LNCaP clone FGC (cell line): ENCODE measurements around the gene DHRS1.

Experiments
- DNase-seq: peaks from one replicate; pipeline ENCODE4 v3.0.0-alpha.2; 2011; ENCODE audit warnings: low read depth
- H3K4me3 ChIP-seq: 2 replicates; pipeline ENCODE4 v1.5.1; 2011; ENCODE audit warnings: mild to moderate bottlenecking, low read depth, low read length, control low read depth
- TF ChIP-seq, protein P1 (sequence below): IDR thresholded peaks from 2 replicates; pipeline ENCODE4 v1.5.1; 2012; ENCODE audit warnings: mild to moderate bottlenecking; ENCODE audit not compliant: control insufficient read depth, insufficient read depth; ENCODE audit errors: extremely low read depth

Gene DHRS1

DNA sequence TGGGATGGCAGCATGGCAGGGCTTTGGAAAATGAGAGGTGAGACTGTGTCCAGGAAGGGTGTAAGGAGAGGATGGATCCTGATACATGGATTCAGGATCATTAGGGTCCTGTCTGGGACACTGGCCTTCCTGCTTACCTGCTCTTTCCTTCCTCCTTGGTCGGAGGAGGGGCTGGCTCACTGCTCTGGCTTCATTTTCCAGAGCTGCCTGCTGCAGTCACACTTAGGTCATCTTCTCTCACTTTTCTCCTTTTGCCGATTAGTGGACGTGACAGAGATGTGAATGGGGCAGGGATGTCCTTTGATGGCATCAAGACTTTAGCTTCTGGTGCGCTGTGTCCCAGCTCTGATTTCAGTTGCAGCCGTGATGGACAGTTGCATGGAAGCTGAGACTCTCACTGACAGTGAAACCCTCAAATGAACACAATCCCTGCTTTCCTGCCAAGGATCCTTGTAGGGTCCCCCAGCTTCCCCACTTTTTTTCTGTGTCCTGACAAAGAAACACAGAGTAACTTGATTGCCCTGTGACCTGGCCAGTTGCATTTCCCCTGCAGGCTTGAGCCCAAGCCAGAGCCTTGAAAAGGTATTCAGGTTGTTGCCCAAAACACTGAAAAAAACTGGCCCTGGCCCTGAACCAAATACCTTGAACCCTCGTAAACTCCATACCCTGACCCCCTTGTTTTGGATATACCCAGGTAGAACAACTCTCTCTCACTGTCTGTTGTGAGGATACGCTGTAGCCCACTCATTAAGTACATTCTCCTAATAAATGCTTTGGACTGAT lies 9.0 kb upstream of the DHRS1 start:
- H3K4me3 ChIP-seq, result no peak overlapping the region
- TF ChIP-seq, protein P1, sequence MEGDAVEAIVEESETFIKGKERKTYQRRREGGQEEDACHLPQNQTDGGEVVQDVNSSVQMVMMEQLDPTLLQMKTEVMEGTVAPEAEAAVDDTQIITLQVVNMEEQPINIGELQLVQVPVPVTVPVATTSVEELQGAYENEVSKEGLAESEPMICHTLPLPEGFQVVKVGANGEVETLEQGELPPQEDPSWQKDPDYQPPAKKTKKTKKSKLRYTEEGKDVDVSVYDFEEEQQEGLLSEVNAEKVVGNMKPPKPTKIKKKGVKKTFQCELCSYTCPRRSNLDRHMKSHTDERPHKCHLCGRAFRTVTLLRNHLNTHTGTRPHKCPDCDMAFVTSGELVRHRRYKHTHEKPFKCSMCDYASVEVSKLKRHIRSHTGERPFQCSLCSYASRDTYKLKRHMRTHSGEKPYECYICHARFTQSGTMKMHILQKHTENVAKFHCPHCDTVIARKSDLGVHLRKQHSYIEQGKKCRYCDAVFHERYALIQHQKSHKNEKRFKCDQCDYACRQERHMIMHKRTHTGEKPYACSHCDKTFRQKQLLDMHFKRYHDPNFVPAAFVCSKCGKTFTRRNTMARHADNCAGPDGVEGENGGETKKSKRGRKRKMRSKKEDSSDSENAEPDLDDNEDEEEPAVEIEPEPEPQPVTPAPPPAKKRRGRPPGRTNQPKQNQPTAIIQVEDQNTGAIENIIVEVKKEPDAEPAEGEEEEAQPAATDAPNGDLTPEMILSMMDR, result no peak
- DNase-seq, result no peak

DNA sequence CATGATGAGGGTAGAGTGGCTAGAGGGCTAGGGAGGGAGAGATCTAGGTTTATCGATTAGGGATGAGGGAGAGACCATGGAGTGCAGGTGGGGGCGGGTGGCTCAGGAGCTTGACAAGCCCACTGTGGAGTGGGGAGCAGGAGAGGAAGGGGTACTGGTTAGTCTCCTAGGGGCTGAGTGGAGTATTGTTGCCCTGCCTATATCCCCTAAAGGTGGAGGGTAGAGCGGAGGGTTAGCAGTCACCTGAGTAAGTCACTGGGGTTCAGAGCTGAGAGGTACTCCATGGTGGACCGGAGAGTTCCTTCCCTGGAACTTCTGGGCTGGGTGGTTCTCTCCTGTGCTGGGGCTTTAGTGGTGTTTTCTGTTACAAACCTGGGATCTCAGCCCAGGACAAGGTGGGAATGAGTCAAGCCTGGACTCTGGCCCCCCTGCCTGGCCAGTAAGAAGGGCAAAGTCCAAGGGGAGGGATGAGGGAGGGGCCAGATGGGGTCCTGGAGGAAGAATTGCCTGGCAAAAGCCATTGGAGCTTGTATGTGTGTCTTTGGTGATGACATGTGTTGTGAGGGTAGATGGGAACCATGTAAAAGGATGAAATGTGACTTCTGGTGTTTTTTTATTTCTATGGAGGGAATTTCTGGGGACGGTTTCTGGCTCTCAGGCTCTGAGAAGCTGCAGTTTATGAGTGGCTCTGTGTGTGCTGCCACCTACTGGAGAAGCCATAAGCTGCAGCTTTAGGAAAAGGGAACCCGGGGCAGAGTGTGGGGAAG lies 8.2 kb upstream of the DHRS1 start, which contains the start of gene CIDEB:
CIDEB (minus strand) TSS at position 403 of the 767 bp plus-strand sequence; CDS start at position 284, 119 bp downstream.
- TF ChIP-seq, protein P1, result peak; percentile 85
- DNase-seq, result no peak
- no peak within 1 kb of the TSS for H3K4me3 ChIP-seq

DNA sequence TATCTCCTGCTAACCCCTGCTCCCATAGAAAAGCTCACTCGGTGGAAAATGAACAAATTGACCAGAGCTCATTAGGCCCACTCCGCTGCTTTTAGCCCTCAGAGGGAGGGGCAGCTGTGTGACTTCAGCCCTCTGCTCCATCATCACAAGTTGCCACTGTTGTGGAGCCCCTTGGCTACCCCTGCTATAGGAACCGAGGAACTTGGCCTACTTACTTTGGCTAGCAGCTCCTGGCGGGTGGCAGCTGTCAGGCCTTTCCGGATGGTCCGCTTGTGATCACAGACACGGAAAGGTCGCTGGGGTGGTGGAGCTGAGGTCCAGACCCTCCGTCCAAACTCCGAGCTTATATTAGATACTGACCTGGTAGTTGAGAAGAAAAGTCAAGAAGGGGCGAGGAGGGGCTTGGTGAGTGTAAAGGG lies 7.6 kb upstream of the DHRS1 start:
- DNase-seq, result no peak
- TF ChIP-seq, protein P1, result no peak
- no peak overlapping the region for H3K4me3 ChIP-seq

DNA sequence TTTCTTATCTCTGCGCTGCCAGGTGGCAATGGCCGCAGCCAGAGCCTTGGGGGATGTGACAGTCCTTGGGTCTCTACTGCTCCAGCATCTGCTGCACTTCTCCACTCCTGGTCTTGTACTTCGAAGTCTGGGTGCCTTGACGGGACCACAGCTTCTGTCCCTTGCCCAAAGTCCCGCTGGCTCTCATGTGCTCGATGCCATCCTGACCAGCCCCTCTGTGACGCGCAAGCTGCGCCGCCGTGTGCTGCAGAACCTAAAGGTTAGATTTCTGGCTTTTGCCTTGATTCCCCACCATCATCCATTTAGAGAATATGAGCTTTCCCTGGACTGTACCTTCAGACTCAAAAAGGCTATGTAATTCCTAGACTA lies 4.4 kb upstream of the DHRS1 start:
- no peak overlapping the region for H3K4me3 ChIP-seq
- TF ChIP-seq, protein P1, result no peak
- DNase-seq, result no peak

DNA sequence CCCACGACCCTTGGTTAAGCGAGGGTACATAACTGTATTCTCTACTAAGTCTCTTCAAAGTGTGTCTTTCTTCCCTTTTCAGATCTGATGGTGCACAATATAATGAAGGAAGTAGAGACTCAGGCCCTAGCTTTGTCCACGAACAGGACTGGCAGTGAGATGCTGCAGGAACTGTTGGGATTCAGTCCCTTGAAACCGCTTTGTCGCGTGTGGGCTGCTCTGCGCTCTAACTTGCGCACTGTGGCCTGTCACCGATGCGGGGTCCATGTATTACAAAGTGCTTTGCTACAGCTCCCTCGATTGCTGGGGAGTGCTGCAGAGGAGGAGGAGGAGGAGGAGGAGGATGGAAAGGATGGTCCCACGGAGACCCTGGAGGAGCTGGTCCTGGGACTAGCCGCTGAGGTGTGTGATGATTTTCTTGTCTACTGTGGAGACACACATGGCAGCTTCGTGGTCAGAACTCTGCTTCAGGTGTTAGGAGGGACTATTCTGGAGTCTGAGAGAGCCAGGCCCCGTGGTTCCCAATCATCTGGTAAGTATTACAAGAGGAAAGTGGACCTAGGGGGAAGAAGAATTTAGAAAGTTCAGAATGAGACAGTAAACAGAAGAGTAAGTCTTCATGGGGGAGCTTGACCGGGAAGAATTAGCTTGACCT lies 873 bp upstream of the DHRS1 start:
- TF ChIP-seq, protein P1, result no peak
- no peak for DNase-seq
- H3K4me3 ChIP-seq, result peak overlapping the region; percentile 98

DNA sequence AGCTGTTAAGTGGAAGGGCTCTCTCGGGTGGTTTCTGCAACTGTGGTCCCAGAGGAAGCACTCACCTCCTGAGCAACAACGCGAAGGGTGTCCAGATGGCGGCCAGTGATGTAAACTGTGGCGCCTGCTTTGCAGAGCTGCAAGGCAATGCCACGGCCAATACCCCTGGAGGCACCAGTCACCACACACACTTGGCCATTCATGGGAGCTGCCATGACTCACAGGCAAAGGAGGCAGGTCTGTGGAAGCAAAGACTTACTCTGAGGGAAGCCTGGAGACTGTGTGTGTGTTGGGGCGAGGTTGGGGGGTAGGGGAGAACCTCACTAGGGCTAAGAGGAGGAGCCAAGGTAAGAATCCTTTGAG lies 707 bp downstream of the DHRS1 start:
- peak overlapping the region; percentile 98 for H3K4me3 ChIP-seq
- TF ChIP-seq, protein P1, result no peak
- DNase-seq, result no peak
